ENCODE data around the gene GRM2.

Gene GRM2

DNA sequence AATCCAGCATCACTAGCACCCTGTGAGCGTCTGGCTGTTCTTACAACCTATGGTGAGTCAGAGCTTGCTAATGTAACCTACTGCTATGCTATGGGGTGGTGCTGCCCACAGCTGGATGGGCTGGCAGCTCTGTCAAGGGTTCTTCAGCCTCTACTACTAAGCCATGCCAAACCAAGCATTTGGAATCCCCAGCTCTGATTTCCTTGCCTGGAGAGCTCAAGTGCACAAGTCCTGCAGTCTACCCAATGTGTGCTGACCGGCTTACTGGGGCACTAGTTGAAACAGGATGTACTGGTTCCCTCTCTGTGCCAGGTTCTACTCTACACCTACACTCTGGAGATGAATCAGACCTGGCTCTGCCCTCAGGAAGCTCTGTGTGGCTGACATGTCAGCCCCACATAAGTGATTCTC is 31.7 kb upstream of the GRM2 start:
- H3K9me3 Mint-ChIP-seq = no peaks in the 10 kb centered on the region
- H3K4me3 Mint-ChIP-seq = no peak overlapping the region
- ATAC-seq (ENCODE audit: low read depth) = no peak
- peak overlapping the region; percentile 1 for H3K27ac Mint-ChIP-seq
- peaks cover 9% of the 10 kb centered on the region for H3K36me3 Mint-ChIP-seq
- no peaks in the 10 kb centered on the region for H3K27me3 Mint-ChIP-seq
- H3K4me1 Mint-ChIP-seq = peaks cover 68% of the 10 kb centered on the region
- DNase-seq (ENCODE audit: low spot score in 2 of 2) = no peak

DNA sequence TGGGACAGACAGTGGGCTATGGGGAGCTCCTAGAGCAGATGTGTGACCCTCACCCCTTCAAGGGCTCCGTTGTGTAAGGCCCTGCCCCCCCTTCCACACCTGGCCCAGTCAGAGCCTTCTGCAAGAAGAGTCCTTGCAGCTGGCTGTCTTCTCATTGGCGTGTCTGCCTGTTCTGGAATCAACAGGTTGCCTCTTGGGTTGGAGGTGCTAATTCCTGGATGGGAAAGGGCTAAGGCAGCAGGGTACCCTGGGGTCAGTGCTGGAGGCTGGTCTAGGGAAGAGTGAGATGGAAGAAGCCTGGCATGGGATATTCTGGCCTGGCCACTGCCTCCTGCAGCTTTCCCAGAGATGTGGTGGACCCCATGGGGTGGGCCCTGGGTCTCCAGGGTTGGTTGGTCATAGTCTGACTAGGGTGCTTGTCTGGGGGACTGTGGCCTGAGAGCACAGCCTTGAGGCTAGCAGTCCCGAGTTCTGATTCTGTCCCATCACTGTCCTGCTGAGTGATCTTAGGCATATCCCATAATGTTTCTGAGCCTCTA is 30.7 kb upstream of the GRM2 start:
- Mint-ChIP-seq H3K9me3 (no peaks in the 10 kb centered on the region), H3K4me1 (peaks cover 72% of the 10 kb centered on the region), H3K27me3 (no peaks in the 10 kb centered on the region), H3K4me3 (no peak overlapping the region), H3K27ac (no peak overlapping the region), H3K36me3 (peaks cover 9% of the 10 kb centered on the region)
- ATAC-seq (ENCODE audit: low read depth) = no peak
- DNase-seq (ENCODE audit: low spot score in 2 of 2) = no peak

DNA sequence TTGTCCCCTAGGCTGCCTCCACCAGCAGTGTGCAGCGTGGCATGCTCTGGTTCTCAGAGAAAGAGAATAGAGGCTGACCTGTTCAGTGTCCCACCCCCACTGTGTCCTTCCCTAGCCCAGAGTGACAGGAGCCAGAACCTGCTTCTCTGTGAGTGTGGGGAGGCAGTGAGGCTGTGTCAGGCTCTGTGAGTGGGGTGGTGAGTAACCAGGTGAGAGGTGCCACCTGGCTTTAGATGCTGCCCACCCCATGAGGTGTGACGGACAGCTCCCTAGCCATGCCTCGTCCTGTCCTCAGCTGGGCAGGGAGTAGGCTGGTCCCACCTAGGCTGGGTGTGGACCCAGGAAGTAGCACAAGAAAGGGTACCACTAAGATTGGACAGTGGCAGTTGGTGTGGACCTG is 29.5 kb upstream of the GRM2 start:
- Mint-ChIP-seq H3K36me3 (peaks cover 11% of the 10 kb centered on the region), H3K9me3 (no peaks in the 10 kb centered on the region), H3K4me1 (peaks cover 75% of the 10 kb centered on the region), H3K27me3 (no peaks in the 10 kb centered on the region), H3K27ac (no peak overlapping the region), H3K4me3 (no peak overlapping the region)
- DNase-seq (ENCODE audit: low spot score in 2 of 2) (no peak), ATAC-seq (ENCODE audit: low read depth) (no peak)

DNA sequence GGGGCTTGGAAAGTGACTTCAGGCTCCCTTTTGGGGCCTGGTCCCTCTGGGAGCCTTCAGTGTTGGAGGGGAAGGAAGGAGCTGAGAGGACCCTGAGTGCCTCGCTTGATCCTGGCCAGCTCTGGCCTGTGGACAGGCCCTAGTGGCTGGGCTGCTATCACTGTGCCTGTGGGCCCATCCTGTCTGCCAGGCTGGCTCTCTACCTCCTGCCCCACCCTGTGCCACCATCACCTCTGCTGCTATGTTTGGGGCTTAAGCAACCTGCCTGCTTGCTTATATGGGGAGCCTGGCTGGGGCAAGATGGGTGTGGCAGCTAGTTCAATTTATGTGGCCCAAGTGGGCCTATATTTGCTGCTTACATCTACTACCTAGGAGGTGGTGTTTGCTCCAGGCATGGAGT is 28.7 kb upstream of the GRM2 start:
- H3K36me3 Mint-ChIP-seq = peaks cover 11% of the 10 kb centered on the region
- no peaks in the 10 kb centered on the region for H3K9me3 Mint-ChIP-seq
- H3K4me1 Mint-ChIP-seq = peaks cover 76% of the 10 kb centered on the region
- no peaks in the 10 kb centered on the region for H3K27me3 Mint-ChIP-seq
- H3K4me3 Mint-ChIP-seq = no peak overlapping the region
- peak overlapping the region; percentile 39 for H3K27ac Mint-ChIP-seq
- ATAC-seq (ENCODE audit: low read depth) (no peak), DNase-seq (ENCODE audit: low spot score in 2 of 2) (no peak)

DNA sequence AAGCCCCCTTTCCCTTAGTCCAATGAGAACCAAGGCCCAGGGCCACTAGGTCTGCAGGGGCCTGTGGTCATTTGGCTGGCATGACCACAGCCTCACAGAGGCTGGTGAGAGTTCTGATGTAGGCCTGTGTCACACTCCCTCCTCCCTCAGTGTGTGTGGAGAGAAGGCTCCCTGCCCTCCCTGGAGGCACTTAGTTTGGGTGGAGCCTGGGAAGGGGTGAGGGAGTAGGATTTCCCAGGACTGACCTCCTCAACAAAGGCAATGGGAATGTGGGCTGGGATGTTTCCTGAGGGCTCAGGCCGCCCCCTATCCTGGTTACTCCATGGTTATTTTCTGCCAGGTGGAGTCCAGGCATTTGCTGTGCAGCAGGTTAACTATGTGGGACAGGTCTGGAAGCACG is 28.2 kb upstream of the GRM2 start:
- peak overlapping the region; percentile 39 for H3K27ac Mint-ChIP-seq
- peaks cover 11% of the 10 kb centered on the region for H3K36me3 Mint-ChIP-seq
- no peaks in the 10 kb centered on the region for H3K27me3 Mint-ChIP-seq
- peaks cover 74% of the 10 kb centered on the region for H3K4me1 Mint-ChIP-seq
- H3K4me3 Mint-ChIP-seq = no peak overlapping the region
- DNase-seq (ENCODE audit: low spot score in 2 of 2) = no peak
- no peak for ATAC-seq (ENCODE audit: low read depth)
- no peaks in the 10 kb centered on the region for H3K9me3 Mint-ChIP-seq

DNA sequence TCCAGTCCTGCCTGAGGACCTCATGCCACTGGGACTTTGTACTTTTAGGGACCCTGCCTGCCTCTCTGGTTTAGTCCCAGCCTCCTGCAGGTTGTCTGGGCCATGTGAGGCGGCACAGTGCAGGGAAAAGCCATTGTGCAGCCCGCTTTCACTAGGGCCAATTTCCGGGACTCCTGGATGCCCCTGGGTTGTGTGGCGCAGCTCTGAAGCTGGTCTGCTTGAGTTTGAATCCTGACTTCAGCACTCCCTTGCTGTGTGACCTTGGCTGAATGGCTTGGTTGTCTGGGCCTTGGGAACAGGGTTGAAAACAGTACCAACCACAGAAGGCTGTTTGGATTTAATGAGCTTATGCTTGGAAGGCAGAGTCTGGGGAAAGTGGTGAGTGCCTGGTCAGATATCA is 27.6 kb upstream of the GRM2 start:
- Mint-ChIP-seq H3K27me3 (no peaks in the 10 kb centered on the region), H3K9me3 (no peaks in the 10 kb centered on the region), H3K4me1 (peaks cover 70% of the 10 kb centered on the region), H3K4me3 (no peak overlapping the region), H3K27ac (peak overlapping the region; percentile 83), H3K36me3 (peaks cover 11% of the 10 kb centered on the region)
- ATAC-seq (ENCODE audit: low read depth) (no peak), DNase-seq (ENCODE audit: low spot score in 2 of 2) (no peak)

DNA sequence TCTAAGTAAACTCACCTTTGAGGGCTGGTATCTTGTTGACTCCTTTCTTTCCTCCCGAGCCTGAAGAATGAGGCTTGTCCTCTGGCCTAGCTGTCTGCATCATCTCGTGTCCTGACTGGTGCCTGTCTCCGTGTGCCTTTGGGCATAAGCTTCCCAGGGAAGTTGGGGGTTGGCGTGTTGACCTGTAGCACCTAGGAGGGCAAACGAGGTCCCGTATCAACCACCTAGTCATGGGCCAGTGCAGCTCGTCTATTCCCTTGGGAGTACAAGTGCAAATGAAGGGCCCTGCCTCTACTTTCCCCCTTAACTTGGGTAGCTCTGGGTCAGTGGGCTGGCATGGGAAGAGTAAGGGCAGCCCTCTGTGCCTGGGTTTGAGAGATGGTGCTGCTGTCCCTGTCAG is 27.1 kb upstream of the GRM2 start:
- Mint-ChIP-seq H3K36me3 (peaks cover 13% of the 10 kb centered on the region), H3K27me3 (no peaks in the 10 kb centered on the region), H3K4me1 (peaks cover 68% of the 10 kb centered on the region), H3K9me3 (no peaks in the 10 kb centered on the region), H3K4me3 (no peak overlapping the region), H3K27ac (peak overlapping the region; percentile 83)
- no peak for DNase-seq (ENCODE audit: low spot score in 2 of 2)
- no peak for ATAC-seq (ENCODE audit: low read depth)

DNA sequence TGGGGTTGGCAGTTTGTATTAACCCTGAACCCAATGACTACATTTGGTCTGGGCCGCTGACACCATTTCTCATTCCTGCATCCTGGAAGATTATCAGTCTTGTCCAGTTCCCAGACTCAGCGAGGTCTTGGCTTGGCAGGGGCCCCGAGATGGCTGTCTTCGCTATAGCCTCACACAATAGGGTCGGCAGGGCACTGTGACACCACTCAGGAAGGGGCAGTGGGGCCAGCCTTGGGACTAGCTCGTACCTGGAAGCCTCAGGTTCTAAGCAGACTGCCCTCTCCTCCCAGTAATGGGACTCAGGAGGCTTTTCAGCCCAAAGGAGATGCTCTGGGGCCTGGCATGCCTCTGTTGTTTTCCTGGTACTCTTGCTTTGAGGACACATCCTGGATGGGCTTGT is 26.7 kb upstream of the GRM2 start:
- DNase-seq (ENCODE audit: low spot score in 2 of 2) (no peak), ATAC-seq (ENCODE audit: low read depth) (no peak)
- Mint-ChIP-seq H3K36me3 (peaks cover 13% of the 10 kb centered on the region), H3K27ac (peak overlapping the region; percentile 83), H3K9me3 (no peaks in the 10 kb centered on the region), H3K4me1 (peaks cover 65% of the 10 kb centered on the region), H3K4me3 (no peak overlapping the region), H3K27me3 (no peaks in the 10 kb centered on the region)

DNA sequence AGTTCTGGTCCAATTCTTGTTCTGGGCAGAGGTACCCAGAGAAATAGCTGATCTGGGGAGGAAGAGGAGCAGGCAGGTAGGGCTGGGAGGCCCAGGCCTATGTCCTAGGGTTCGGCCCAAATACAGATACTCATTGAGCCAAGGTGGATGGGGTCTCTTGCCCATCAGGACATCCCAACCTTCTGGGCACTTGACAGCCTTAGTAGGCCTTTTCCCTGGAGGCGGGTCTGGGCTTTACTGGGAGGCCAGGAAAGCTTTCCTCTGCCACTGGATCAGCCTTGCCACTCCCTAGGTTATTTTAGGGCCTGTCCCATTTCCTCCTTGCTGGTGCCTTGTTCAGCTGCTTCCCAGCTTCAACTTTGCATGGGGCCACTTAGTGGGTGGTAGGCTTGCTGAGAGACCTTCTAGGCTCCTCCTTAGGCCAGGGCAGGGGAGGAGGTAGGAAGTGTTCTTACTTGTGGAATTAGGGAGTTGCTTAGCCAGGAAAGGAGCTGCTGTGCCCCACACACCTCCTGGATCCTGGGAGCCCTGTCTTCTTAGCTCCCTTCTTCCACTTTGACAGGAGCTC is 26.1 kb upstream of the GRM2 start:
- Mint-ChIP-seq H3K4me3 (peak overlapping the region; percentile 67), H3K9me3 (no peaks in the 10 kb centered on the region), H3K27me3 (no peaks in the 10 kb centered on the region), H3K27ac (peak overlapping the region; percentile 38), H3K36me3 (peaks cover 10% of the 10 kb centered on the region), H3K4me1 (peaks cover 65% of the 10 kb centered on the region)
- DNase-seq (ENCODE audit: low spot score in 2 of 2) (no peak), ATAC-seq (ENCODE audit: low read depth) (no peak)

DNA sequence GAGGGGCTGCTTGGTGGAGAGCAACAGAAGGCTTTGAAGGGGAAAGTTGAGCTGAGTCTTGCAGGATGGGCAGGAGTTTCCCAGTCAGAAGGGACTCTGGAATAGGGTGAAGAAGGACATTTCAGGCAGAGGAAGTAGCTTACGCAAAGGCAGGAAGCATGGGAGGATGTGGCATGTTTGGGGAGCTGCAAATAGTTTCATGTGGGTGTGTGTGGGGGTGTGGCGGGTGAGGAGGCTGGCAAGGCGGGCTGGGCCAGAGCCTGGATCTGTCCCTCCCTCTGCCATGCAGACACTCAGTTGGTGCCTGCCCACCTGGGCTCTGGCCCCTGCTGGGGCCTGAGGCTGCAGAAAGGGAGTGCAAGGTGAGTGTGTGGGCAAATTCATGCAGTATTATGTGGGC is 25.4 kb upstream of the GRM2 start:
- Mint-ChIP-seq H3K36me3 (peaks cover 8% of the 10 kb centered on the region), H3K4me3 (peak overlapping the region; percentile 67), H3K9me3 (no peaks in the 10 kb centered on the region), H3K27ac (peak overlapping the region; percentile 12), H3K4me1 (peaks cover 65% of the 10 kb centered on the region), H3K27me3 (no peaks in the 10 kb centered on the region)
- peak; percentile 25 for ATAC-seq (ENCODE audit: low read depth)
- DNase-seq (ENCODE audit: low spot score in 2 of 2) = no peak

DNA sequence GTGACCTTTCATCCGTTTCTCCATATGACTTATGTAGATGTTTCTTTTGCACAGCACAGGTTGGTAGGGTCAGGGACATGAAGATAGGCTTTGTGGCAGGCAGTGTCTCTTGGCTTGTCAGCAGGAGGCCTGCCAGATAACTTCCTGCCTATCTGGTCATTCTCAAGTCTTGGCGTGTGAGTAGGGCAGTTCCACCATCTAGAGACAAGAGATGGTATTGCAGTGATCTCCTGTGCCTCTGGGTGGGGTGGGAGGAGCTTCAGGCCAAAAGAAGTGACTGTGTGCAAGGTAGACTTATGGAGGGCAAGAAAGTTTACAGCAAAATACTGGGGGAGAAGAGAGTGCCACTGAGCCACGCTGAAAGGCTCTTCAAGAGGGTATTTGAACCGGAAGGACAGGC is 24.8 kb upstream of the GRM2 start:
- H3K27ac Mint-ChIP-seq = peak overlapping the region; percentile 2
- peaks cover 72% of the 10 kb centered on the region for H3K4me1 Mint-ChIP-seq
- H3K9me3 Mint-ChIP-seq = no peaks in the 10 kb centered on the region
- H3K27me3 Mint-ChIP-seq = no peaks in the 10 kb centered on the region
- ATAC-seq (ENCODE audit: low read depth) (peak; percentile 72), DNase-seq (ENCODE audit: low spot score in 2 of 2) (peak; percentile 57 to 77)
- peak overlapping the region; percentile 67 for H3K4me3 Mint-ChIP-seq
- H3K36me3 Mint-ChIP-seq = peaks cover 10% of the 10 kb centered on the region

DNA sequence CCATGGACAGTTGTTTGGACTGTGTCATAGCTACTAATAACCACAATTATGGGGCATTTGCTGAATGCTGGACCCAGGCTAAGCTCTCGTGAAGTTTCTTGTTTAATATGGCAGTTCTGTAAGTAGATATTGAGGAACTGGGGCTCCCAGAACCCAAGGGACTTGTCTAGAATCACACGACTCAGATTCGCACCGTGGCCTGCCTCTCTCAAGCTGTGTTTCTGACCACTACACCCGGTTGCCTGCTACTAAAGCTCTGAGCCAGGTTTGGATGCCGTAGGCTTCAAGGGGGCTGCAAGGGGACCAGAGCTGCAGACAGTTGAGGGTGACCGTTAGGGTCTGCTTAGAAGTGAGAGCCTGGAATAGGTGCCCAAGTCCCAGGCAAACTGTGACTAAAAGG is 24.3 kb upstream of the GRM2 start:
- peaks cover 12% of the 10 kb centered on the region for H3K36me3 Mint-ChIP-seq
- ATAC-seq (ENCODE audit: low read depth) (no peak), DNase-seq (ENCODE audit: low spot score in 2 of 2) (no peak)
- H3K27ac Mint-ChIP-seq = peak overlapping the region; percentile 2
- H3K9me3 Mint-ChIP-seq = no peaks in the 10 kb centered on the region
- H3K4me3 Mint-ChIP-seq = no peak overlapping the region
- peaks cover 76% of the 10 kb centered on the region for H3K4me1 Mint-ChIP-seq
- H3K27me3 Mint-ChIP-seq = no peaks in the 10 kb centered on the region

DNA sequence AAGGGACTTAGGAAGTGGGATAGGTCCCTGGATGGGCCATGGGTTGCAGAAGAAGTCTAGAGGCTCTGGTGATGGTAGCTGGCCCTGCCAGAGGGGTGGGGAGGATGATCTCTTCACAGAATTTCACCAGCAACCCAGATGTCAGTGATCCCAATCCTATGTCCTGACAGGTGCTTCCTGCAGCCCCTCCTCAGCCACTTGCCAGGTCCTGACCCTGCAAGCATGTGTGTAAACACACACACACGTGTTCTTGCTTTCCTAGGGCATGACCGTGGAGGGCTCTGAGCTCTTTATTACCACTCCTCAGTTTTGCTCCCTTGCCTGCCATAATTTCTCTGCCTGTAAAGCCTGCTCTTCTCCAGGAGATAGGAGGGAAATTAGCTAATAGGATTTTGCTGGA is 23.3 kb upstream of the GRM2 start:
- no peak for DNase-seq (ENCODE audit: low spot score in 2 of 2)
- Mint-ChIP-seq H3K9me3 (no peaks in the 10 kb centered on the region), H3K27me3 (no peaks in the 10 kb centered on the region), H3K4me3 (no peak overlapping the region), H3K36me3 (peaks cover 15% of the 10 kb centered on the region), H3K27ac (no peak overlapping the region), H3K4me1 (peaks cover 68% of the 10 kb centered on the region)
- ATAC-seq (ENCODE audit: low read depth) = no peak

DNA sequence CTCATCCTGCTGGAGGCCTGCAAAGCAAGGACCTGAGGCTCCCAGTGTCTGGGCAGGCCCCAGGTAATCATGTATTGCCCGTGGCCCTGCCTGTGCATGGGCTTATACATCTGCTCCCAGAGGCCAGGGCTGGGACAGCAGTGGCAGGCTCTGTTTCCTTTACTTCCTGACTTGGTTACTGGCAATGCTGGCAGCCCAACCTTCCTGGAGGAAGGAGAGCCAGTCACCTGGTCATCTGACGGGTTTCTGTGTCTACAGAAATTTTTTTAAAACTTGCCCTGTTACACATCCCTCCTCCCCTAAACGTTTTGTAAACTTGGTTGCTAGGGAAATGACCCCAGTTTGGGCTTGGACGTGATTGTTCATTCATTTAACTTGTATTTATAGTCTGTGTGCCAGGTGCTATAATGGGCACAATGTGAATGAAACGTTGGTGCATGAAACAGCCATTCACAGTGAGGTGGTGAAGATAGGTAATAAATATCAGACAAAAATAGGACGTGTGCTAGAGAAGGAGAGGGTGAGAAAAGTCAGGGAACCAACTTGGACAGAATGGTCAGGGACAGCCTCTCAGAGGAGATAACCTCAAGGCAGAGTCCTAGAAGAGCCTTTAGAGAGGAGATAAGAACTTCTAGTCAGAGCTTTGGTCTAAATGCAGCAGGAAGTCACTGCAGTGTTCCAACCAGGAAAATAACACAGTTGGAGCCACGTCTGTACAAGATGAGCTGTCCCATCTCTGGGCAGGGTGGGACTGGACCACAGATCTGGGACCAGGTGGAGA is 21.7 kb upstream of the GRM2 start:
- DNase-seq (ENCODE audit: low spot score in 2 of 2) = no peak
- Mint-ChIP-seq H3K4me3 (peak overlapping the region; percentile 69), H3K27ac (peak overlapping the region; percentile 94), H3K36me3 (peaks cover 20% of the 10 kb centered on the region), H3K27me3 (no peaks in the 10 kb centered on the region), H3K4me1 (peaks cover 58% of the 10 kb centered on the region), H3K9me3 (no peaks in the 10 kb centered on the region)
- ATAC-seq (ENCODE audit: low read depth) = no peak

DNA sequence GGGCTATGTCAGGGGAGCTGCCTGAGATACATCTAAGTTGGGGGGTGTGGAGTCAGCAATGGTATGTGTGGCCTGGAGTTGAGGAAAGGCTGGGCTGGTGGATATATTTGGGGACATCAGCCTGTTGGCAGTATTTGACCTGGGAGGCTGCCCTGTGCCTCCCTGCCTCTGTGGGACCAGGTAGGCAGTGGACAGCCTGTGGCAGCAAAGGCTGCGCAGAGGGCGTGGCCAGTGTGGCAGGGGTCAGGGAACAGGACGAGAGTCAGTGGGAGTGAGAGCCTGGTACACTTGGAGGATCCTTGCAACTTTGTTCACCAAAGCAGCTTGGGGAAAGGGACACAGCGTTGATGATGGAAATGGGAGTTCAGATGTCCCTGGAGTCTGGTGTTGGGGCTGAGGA is 20.8 kb upstream of the GRM2 start:
- ATAC-seq (ENCODE audit: low read depth) (no peak), DNase-seq (ENCODE audit: low spot score in 2 of 2) (no peak)
- H3K4me1 Mint-ChIP-seq = peaks cover 52% of the 10 kb centered on the region
- H3K4me3 Mint-ChIP-seq = peak overlapping the region; percentile 69
- no peaks in the 10 kb centered on the region for H3K27me3 Mint-ChIP-seq
- H3K27ac Mint-ChIP-seq = peak overlapping the region; percentile 94
- peaks cover 20% of the 10 kb centered on the region for H3K36me3 Mint-ChIP-seq
- H3K9me3 Mint-ChIP-seq = no peaks in the 10 kb centered on the region

Data from memory B cell (primary cell).